H9 (cell line): ENCODE results near the gene LRP2. TPM values are rescaled to one million over a fixed set of nuclear protein-coding genes. Genes with fewer than 3 reads are reported as not detected.

ENCODE experiments used
- DNase-seq: peaks from one replicate; pipeline ENCODE4 v3.0.0-alpha.2; 2017
- H2AFZ ChIP-seq: one replicate; pipeline ENCODE4 v1.6.1; 2013; ENCODE audit warnings: mild to moderate bottlenecking, low read length, control low read depth, moderate library complexity
- H2AK5ac ChIP-seq: 2 replicates; pipeline ENCODE4 v1.6.1; 2013; ENCODE audit warnings: low read length, control low read depth, mixed read lengths; ENCODE audit not compliant: insufficient read length
- H2BK120ac ChIP-seq: one replicate; pipeline ENCODE4 v1.6.1; 2013; ENCODE audit warnings: low read depth, mild to moderate bottlenecking, low read length, control low read depth, inconsistent platforms; ENCODE audit not compliant: poor library complexity, severe bottlenecking
- H2BK12ac ChIP-seq: 2 replicates; pipeline ENCODE4 v1.6.1; 2013; ENCODE audit warnings: low read length, control low read depth, mixed read lengths, low read depth; ENCODE audit not compliant: insufficient read length
- H2BK15ac ChIP-seq: 2 replicates; pipeline ENCODE4 v1.6.1; 2013; ENCODE audit warnings: low read depth, low read length, control low read depth
- H2BK20ac ChIP-seq: one replicate; pipeline ENCODE4 v1.6.1; 2013; ENCODE audit warnings: low read depth, mild to moderate bottlenecking, low read length, control low read depth, inconsistent platforms; ENCODE audit not compliant: poor library complexity, severe bottlenecking
- H2BK5ac ChIP-seq: 2 replicates; pipeline ENCODE4 v1.6.1; 2013; ENCODE audit warnings: low read length, control low read depth, mixed read lengths; ENCODE audit not compliant: insufficient read length
- H3K14ac ChIP-seq: 2 replicates; pipeline ENCODE4 v1.6.1; 2013; ENCODE audit warnings: low read length, control low read depth; ENCODE audit not compliant: insufficient read depth
- H3K18ac ChIP-seq: 2 replicates; pipeline ENCODE4 v1.6.1; 2013; ENCODE audit warnings: low read depth, mild to moderate bottlenecking, mixed read lengths, low read length, control low read depth; ENCODE audit not compliant: insufficient read length
- H3K23ac ChIP-seq: 2 replicates; pipeline ENCODE4 v1.6.1; 2013; ENCODE audit warnings: low read length, control low read depth, mixed read lengths, low read depth; ENCODE audit not compliant: insufficient read length
- H3K23me2 ChIP-seq: 2 replicates; pipeline ENCODE4 v1.6.1; 2013; ENCODE audit warnings: low read depth, mild to moderate bottlenecking, mixed read lengths, low read length, control low read depth; ENCODE audit not compliant: insufficient read length, poor library complexity, severe bottlenecking
- H3K27ac ChIP-seq: 2 replicates; pipeline ENCODE4 v1.5.1; 2013; ENCODE audit warnings: low read length, control low read depth, mixed read lengths, low read depth; ENCODE audit not compliant: insufficient read length
- H3K27me3 ChIP-seq: 2 replicates; pipeline ENCODE4 v1.6.1; 2013; ENCODE audit warnings: low read length, control low read depth, inconsistent platforms; ENCODE audit not compliant: insufficient read depth
- H3K4ac ChIP-seq: 2 replicates; pipeline ENCODE4 v1.6.1; 2013; ENCODE audit warnings: low read depth, mild to moderate bottlenecking, control low read depth, inconsistent platforms, low read length, moderate library complexity
- H3K4me1 ChIP-seq: 2 replicates; pipeline ENCODE4 v1.6.1; 2013; ENCODE audit warnings: low read length, control low read depth, inconsistent platforms; ENCODE audit not compliant: insufficient read depth
- H3K4me2 ChIP-seq: 2 replicates; pipeline ENCODE4 v1.6.1; 2013; ENCODE audit warnings: low read length, control low read depth, mixed read lengths; ENCODE audit not compliant: insufficient read length, insufficient read depth
- H3K56ac ChIP-seq: 2 replicates; pipeline ENCODE4 v1.6.1; 2013; ENCODE audit warnings: low read depth, mild to moderate bottlenecking, mixed read lengths, low read length, control low read depth; ENCODE audit not compliant: insufficient read length
- H3K79me1 ChIP-seq: 2 replicates; pipeline ENCODE4 v1.6.1; 2013; ENCODE audit warnings: low read depth, mild to moderate bottlenecking, moderate library complexity, low read length, control low read depth, inconsistent platforms; ENCODE audit not compliant: insufficient read depth, poor library complexity, severe bottlenecking
- H3K79me2 ChIP-seq: 2 replicates; pipeline ENCODE4 v1.6.1; 2013; ENCODE audit warnings: low read length, control low read depth, inconsistent platforms; ENCODE audit not compliant: insufficient read depth
- H3K9ac ChIP-seq: 2 replicates; pipeline ENCODE4 v1.6.1; 2013; ENCODE audit warnings: low read length, control low read depth, mixed read lengths; ENCODE audit not compliant: insufficient read length; ENCODE audit errors: extremely low read depth
- H3K9me3 ChIP-seq: one replicate; pipeline ENCODE4 v1.6.1; 2013; ENCODE audit warnings: low read depth, low read length, inconsistent platforms; ENCODE audit not compliant: control insufficient read depth
- H3T11ph ChIP-seq: one replicate; pipeline ENCODE4 v1.6.1; 2013; ENCODE audit warnings: mild to moderate bottlenecking, low read length, control low read depth, inconsistent platforms
- H4K20me1 ChIP-seq: one replicate; pipeline ENCODE4 v1.6.1; 2013; ENCODE audit not compliant: control insufficient read depth, insufficient read length, insufficient read depth
- H4K5ac ChIP-seq: 2 replicates; pipeline ENCODE4 v1.6.1; 2013; ENCODE audit warnings: low read depth, mild to moderate bottlenecking, mixed read lengths, low read length, control low read depth; ENCODE audit not compliant: insufficient read length
- H4K8ac ChIP-seq: replicated peaks from 2 replicates; pipeline ENCODE4 v1.6.1; 2013; ENCODE audit warnings: low read length, control low read depth, mixed read lengths, low read depth; ENCODE audit not compliant: insufficient read length
- H4K91ac ChIP-seq: 2 replicates; pipeline ENCODE4 v1.6.1; 2013; ENCODE audit warnings: low read depth, mild to moderate bottlenecking, moderate library complexity, mixed read lengths, low read length, control low read depth; ENCODE audit not compliant: insufficient read length
- H3K27ac Mint-ChIP-seq, 3 experiments: 2 replicates in 2 of 3; 3 replicates in 1 of 3; pipeline ENCODE4 v1.8.0; 2020 to 2021; ENCODE audit warnings: mixed read lengths in 3 of 3, mild to moderate bottlenecking in 1 of 3, moderate library complexity in 1 of 3
- H3K27me3 Mint-ChIP-seq: 2 replicates; pipeline ENCODE4 v1.8.0; 2021; ENCODE audit warnings: low read depth, mild to moderate bottlenecking, moderate library complexity, mixed read lengths
- H3K36me3 Mint-ChIP-seq, 3 experiments: 2 replicates in 2 of 3; 3 replicates in 1 of 3; pipeline ENCODE4 v1.8.0; 2020 to 2021; ENCODE audit warnings: low read depth in 3 of 3, mixed read lengths in 3 of 3; ENCODE audit not compliant: insufficient read depth in 1 of 3
- H3K4me1 Mint-ChIP-seq, 2 experiments: 2 replicates each; pipeline ENCODE4 v1.8.0; 2020; ENCODE audit warnings: mixed read lengths in 2 of 2
- H3K4me3 Mint-ChIP-seq, 2 experiments: 2 replicates in 1 of 2; 3 replicates in 1 of 2; pipeline ENCODE4 v1.8.0; 2020 to 2021; ENCODE audit warnings: mild to moderate bottlenecking in 2 of 2, mixed read lengths in 2 of 2, moderate library complexity in 1 of 2
- H3K9me3 Mint-ChIP-seq, 2 experiments: 2 replicates in 1 of 2; 3 replicates in 1 of 2; pipeline ENCODE4 v1.8.0; 2020; ENCODE audit warnings: mild to moderate bottlenecking in 2 of 2, mixed read lengths in 2 of 2, moderate library complexity in 1 of 2
- WGBS: extraction: QIAGEN DNeasy Blood & Tissue Kit; methylation state at CpG from one replicate; pipeline ENCODE4 v1.1.7; 2013; ENCODE audit warnings: missing lambda C conversion rate, low lambda C conversion rate, mixed read lengths; ENCODE audit not compliant: insufficient read length; ENCODE audit errors: extremely low coverage; 5-methylcytosine and 5-hydroxymethylcytosine counted together
- total RNA-seq: library from RNA; stranded (reverse); gene quantifications from 2 replicates; pipeline ENCODE4 v1.2.1, GENCODE V29; 2021
- TF ChIP-seq, protein P1 (sequence below): fragments of 200-600 bp; sonication (generic); conservative IDR thresholded peaks from 3 replicates; pipeline ENCODE4 v1.8.0; 2021; ENCODE audit warnings: antibody characterized with exemption, mild to moderate bottlenecking

Gene LRP2
- total RNA-seq, 1 experiment from 2014 or later, result 1.4 TPM

DNA sequence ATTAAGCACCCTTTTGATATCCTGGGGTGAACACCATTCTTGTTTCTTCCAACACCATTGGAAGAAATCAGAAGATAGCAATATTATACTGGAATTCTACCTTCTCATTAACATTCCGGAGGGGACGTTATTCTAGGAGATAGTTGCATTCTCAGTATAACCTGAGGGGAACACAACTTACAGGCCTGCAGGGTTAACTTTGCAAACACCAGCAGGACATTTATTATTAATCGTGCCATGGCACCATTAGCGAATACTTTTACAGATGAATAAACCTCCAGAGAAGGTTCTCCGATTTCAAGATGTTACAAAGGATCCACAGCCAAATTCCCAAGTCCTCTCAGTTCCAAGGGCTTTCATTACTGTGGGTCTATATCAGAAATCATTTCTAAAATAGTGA, 184.0 kb downstream of the LRP2 start:
- Histone ChIP-seq H3K79me2 (no peaks in the 10 kb centered on the region), H4K5ac (no peak overlapping the region), H2BK5ac (no peak overlapping the region), H3K79me1 (no peaks in the 10 kb centered on the region), H3T11ph (no peak overlapping the region), H3K27me3 (no peaks in the 10 kb centered on the region), H4K91ac (no peak overlapping the region), H3K4me1 (no peaks in the 10 kb centered on the region; the same call in 1 of the 2 replicates), H3K9ac (no peak overlapping the region), H2AFZ (no peak overlapping the region), H3K4ac (no peak overlapping the region), H2BK20ac (no peak overlapping the region), H3K14ac (no peak overlapping the region), H3K23me2 (no peaks in the 10 kb centered on the region), H2BK12ac (no peak overlapping the region), H3K9me3 (no peaks in the 10 kb centered on the region), H3K56ac (no peak overlapping the region), H2BK15ac (no peak overlapping the region), H4K8ac (no peak overlapping the region), H3K27ac (no peak overlapping the region), H2AK5ac (no peak overlapping the region), H3K18ac (no peak overlapping the region), H2BK120ac (no peak overlapping the region), H3K4me2 (no peak overlapping the region), H3K23ac (no peak overlapping the region), H4K20me1 (no peaks in the 10 kb centered on the region)
- DNase-seq, result no peak
- no CpG with 5 or more reads among the region's 5 CpGs for WGBS
- Mint-ChIP-seq H3K36me3 (no peaks in the 10 kb centered on the region), H3K9me3 (no peaks in the 10 kb centered on the region), H3K27ac (no peak overlapping the region), H3K4me3 (no peak overlapping the region), H3K27me3 (peaks cover 2% of the 10 kb centered on the region; the same call in 1 of the 2 replicates), H3K4me1 (no peaks in the 10 kb centered on the region)
- TF ChIP-seq, protein P1, sequence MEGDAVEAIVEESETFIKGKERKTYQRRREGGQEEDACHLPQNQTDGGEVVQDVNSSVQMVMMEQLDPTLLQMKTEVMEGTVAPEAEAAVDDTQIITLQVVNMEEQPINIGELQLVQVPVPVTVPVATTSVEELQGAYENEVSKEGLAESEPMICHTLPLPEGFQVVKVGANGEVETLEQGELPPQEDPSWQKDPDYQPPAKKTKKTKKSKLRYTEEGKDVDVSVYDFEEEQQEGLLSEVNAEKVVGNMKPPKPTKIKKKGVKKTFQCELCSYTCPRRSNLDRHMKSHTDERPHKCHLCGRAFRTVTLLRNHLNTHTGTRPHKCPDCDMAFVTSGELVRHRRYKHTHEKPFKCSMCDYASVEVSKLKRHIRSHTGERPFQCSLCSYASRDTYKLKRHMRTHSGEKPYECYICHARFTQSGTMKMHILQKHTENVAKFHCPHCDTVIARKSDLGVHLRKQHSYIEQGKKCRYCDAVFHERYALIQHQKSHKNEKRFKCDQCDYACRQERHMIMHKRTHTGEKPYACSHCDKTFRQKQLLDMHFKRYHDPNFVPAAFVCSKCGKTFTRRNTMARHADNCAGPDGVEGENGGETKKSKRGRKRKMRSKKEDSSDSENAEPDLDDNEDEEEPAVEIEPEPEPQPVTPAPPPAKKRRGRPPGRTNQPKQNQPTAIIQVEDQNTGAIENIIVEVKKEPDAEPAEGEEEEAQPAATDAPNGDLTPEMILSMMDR, result no peak
